K562 (cell line): Measurements from ENCODE around the gene SEMA3C. TPM values are rescaled to one million over a fixed set of nuclear protein-coding genes. Genes with fewer than 3 reads are reported as not detected.
A peak's percentile ranks its signal among the peaks of the same experiment; 100 is the strongest.

Experiments used
- ATAC-seq: fragments of 200-7000 bp; cut with Tn5 transposase; 3 replicates; pipeline ENCODE4 v1.9.1; 2020; ENCODE audit warnings: moderate library complexity
- BruUV-seq: library from RNA; stranded (reverse); fragments of 400-500 nt; replicated peaks from 2 replicates; lab custom pipeline; 2021; lab: Mats Ljungman, UMichigan
- CTCF ChIA-PET: fragments of 300-600 bp; formaldehyde crosslinking; extraction: SDS; loops from one replicate; lab custom pipeline; 2021; ENCODE audit warnings: low intra/inter-chr PET ratio; lab: Yijun Ruan, JAX
- POLR2A ChIA-PET: fragments of 300-600, 350-650 bp; sonication (Branson Sonifier 250); formaldehyde crosslinking; extraction: SDS; loops from one replicate; lab custom pipeline; 2021; ENCODE audit warnings: antibody characterized with exemption, inconsistent platforms; lab: Yijun Ruan, JAX
- DNase-seq, 4 experiments: peaks; one replicate each; pipeline versions ENCODE4 v3.0.0 to v3.0.0-alpha.2; 2011 to 2018; ENCODE audit warnings: low spot score in 3 of 4, mixed read lengths in 3 of 4; ENCODE audit errors: extremely low read depth in 1 of 4
- FAIRE-seq: peaks from 2 replicates; lab custom pipeline; 2011; peaks lifted over from hg19 to GRCh38; lab: Jason Lieb, UNC
- H2AFZ ChIP-seq: 2 replicates; pipeline ENCODE4 v1.6.0; 2011; ENCODE audit warnings: low read depth, low read length, control low read depth, inconsistent platforms
- H3K27ac ChIP-seq: fragments of 200-600 bp; 3 replicates; pipeline ENCODE4 v1.8.0; 2011; ENCODE audit warnings: low read depth, mild to moderate bottlenecking, control low read depth, inconsistent platforms, low read length, moderate library complexity, mixed read lengths; ENCODE audit errors: extremely low read depth
- H3K27me3 ChIP-seq, 2 experiments: fragments of 300-600 bp in 1 of 2; 2 replicates in 1 of 2; 3 replicates in 1 of 2; pipeline versions ENCODE4 v1.6.0 to v1.8.0; 2011; ENCODE audit warnings: inconsistent platforms in 2 of 2, low read length in 2 of 2, mild to moderate bottlenecking in 1 of 2, mixed read lengths in 1 of 2, moderate library complexity in 1 of 2; ENCODE audit not compliant: control insufficient read depth in 2 of 2, insufficient read depth in 2 of 2
- H3K36me3 ChIP-seq: fragments of 300-600 bp; 3 replicates; pipeline ENCODE4 v1.8.0; 2011; ENCODE audit warnings: mild to moderate bottlenecking, low read length, inconsistent platforms; ENCODE audit not compliant: control insufficient read depth, insufficient read depth
- H3K4me1 ChIP-seq, 2 experiments: fragments of 200-600 bp in 1 of 2; replicated peaks in 1 of 2; 2 replicates in 1 of 2; 3 replicates in 1 of 2; pipeline versions ENCODE4 v1.5.1 to v1.8.0; 2011; ENCODE audit warnings: inconsistent platforms in 2 of 2, low read length in 2 of 2, mild to moderate bottlenecking in 1 of 2, mixed read lengths in 1 of 2, moderate library complexity in 1 of 2; ENCODE audit not compliant: control insufficient read depth in 2 of 2, insufficient read depth in 2 of 2
- H3K4me2 ChIP-seq: 2 replicates; pipeline ENCODE4 v1.6.1; 2011; ENCODE audit warnings: low read length, control low read depth, inconsistent platforms, mixed read lengths; ENCODE audit not compliant: insufficient read depth
- H3K4me3 ChIP-seq: fragments of 200-600 bp; sonication (generic), shearing (Covaris generic); 2 replicates; pipeline ENCODE4 v1.5.1; 2016; ENCODE audit warnings: control low read depth, inconsistent platforms
- H3K79me2 ChIP-seq: fragments of 200-600 bp; 3 replicates; pipeline ENCODE4 v1.8.0; 2011; ENCODE audit warnings: low read length, inconsistent platforms; ENCODE audit not compliant: control insufficient read depth, insufficient read depth
- H3K9ac ChIP-seq, 2 experiments: 2 replicates each; pipeline versions ENCODE4 v1.6.0 to v1.6.1; 2011; ENCODE audit warnings: low read depth in 2 of 2, low read length in 2 of 2, control low read depth in 1 of 2, inconsistent platforms in 1 of 2, mild to moderate bottlenecking in 1 of 2, mixed read lengths in 1 of 2; ENCODE audit not compliant: insufficient read depth in 1 of 2
- H3K9me1 ChIP-seq: one replicate; pipeline ENCODE4 v1.6.0; 2011; ENCODE audit warnings: inconsistent platforms, mild to moderate bottlenecking, low read length, moderate library complexity; ENCODE audit not compliant: control insufficient read depth, insufficient read depth
- H3K9me3 ChIP-seq: replicated peaks from 2 replicates; pipeline ENCODE4 v1.5.1; 2011; ENCODE audit warnings: low read depth, low read length, inconsistent platforms; ENCODE audit not compliant: control insufficient read depth, insufficient read depth
- H4K20me1 ChIP-seq: replicated peaks from 2 replicates; pipeline ENCODE4 v1.6.1; 2011; ENCODE audit warnings: low read length, inconsistent platforms, mixed read lengths; ENCODE audit not compliant: control insufficient read depth, insufficient read depth
- WGBS: fragments of 100-300 bp; shearing (Covaris generic); methylation state at CpG from one replicate; pipeline ENCODE4 v1.1.6; 2016; ENCODE audit warnings: low coverage, mixed read lengths; ENCODE audit not compliant: insufficient coverage; ENCODE audit errors: missing lambda C conversion rate; 5-methylcytosine and 5-hydroxymethylcytosine counted together
- in situ Hi-C: fragments of 300-500 bp; cut with MboI; formaldehyde crosslinking; loops from 4 replicates; pipeline ENCODE4 v1.15.0; 2018; ENCODE audit warnings: inconsistent platforms, mixed read lengths
- intact Hi-C: fragments of 100-400 bp; cut with micrococcal nuclease; formaldehyde crosslinking; loops from 2 replicates; pipeline ENCODE4 v1.14.2; 2022
- polyA plus RNA-seq, 8 experiments: library from polyadenylated mRNA; depleted of rRNA in 4 of 8; stranded (reverse) in 5 of 8; unstranded in 3 of 8; fragments of >200 nt; fragmentation: Nextera tagmentation in 2 of 8; fragmentation: Illumina TruSeq in 1 of 8; extraction: Ambion mirVana in 2 of 8; extraction: Trizol in 1 of 8; gene quantifications; 2 replicates each; pipeline versions ENCODE4 v1.2.1 to v1.2.3, GENCODE V29; 2011 to 2014; ENCODE audit warnings: inconsistent platforms in 1 of 8, missing spikeins in 1 of 8
- total RNA-seq, 7 experiments: library from RNA; depleted of rRNA in 6 of 7; stranded (reverse); fragments of >200 nt in 6 of 7; fragmentation: Illumina TruSeq in 2 of 7; extraction: Trizol in 2 of 7; gene quantifications; 2 replicates each; pipeline versions ENCODE4 v1.2.1 to v1.2.3, GENCODE V29; 2011 to 2021; ENCODE audit warnings: low replicate concordance in 1 of 7
- TF ChIP-seq, protein P1 (sequence below): fragments of 450-650 bp; IDR thresholded peaks from 2 replicates; pipeline ENCODE4 v1.6.1; 2016; ENCODE audit warnings: antibody characterized with exemption
- TF ChIP-seq, protein P2 (sequence below), 2 experiments: fragments of 450-650 bp in 1 of 2; IDR thresholded peaks; 2 replicates each; pipeline ENCODE4 v1.6.1; 2011 to 2017; ENCODE audit warnings: low read depth in 2 of 2, antibody characterized with exemption in 1 of 2, borderline replicate concordance in 1 of 2, low read length in 1 of 2, mild to moderate bottlenecking in 1 of 2, mixed read lengths in 1 of 2; ENCODE audit not compliant: control insufficient read depth in 1 of 2

The SEMA3C gene
- total and polyA plus RNA-seq, 9 of the 15 experiments (the other 6 are each of a cell fraction or from before 2014, with no cell fraction given) = 0.04 to 0.36 (median 0.12) TPM; not detected in 3

DNA sequence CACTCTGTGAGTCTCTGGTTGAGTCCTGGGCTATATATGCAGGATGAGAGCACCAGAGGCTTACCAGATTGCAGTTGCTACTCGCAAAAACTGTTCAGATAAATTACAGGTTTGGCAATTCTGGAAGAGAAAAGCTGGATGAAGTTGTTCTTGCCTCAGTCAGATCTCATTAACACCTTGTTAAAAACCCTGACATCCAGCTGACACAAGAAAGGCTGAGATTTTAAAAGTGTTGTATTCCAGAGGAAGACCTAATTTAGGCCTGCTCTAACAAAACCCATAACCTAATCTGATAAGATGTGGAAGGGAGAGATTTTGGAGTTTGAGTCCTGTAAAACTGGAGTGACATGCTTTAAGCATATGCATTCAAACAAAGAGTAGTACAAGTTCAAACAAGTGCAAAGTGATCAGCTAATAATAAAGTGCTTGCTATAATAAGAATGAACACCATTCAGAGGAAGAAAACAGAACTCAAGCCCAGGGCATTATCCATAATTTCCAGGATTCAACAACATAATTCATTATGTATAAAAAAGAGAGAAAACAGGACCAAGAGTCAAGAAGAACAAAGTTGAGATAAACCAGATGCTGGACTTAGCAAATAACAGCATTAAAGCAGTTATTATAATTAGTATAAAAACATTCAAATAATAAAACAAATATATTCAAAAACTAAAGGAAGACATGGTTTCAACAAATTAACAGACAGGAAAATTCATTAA lies 144.9 kb downstream of the SEMA3C start:
- Histone ChIP-seq H3K4me3 (no peak overlapping the region), H3K79me2 (no peaks in the 10 kb centered on the region), H3K9me1 (no peaks in the 10 kb centered on the region), H3K27me3 (no peaks in the 10 kb centered on the region), H4K20me1 (no peaks in the 10 kb centered on the region), H2AFZ (no peak overlapping the region), H3K9me3 (no peaks in the 10 kb centered on the region), H3K4me1 (no peaks in the 10 kb centered on the region), H3K27ac (no peak overlapping the region), H3K36me3 (no peaks in the 10 kb centered on the region), H3K4me2 (no peak overlapping the region), H3K9ac (no peak overlapping the region)
- in situ Hi-C loops (no loop called here), intact Hi-C loops (no loop called here)
- CTCF ChIA-PET = no interaction called here
- BruUV-seq = no TSS peak
- FAIRE-seq (peak; percentile 23), ATAC-seq (no peak), DNase-seq (no peak)
- TF ChIP-seq, protein P1, sequence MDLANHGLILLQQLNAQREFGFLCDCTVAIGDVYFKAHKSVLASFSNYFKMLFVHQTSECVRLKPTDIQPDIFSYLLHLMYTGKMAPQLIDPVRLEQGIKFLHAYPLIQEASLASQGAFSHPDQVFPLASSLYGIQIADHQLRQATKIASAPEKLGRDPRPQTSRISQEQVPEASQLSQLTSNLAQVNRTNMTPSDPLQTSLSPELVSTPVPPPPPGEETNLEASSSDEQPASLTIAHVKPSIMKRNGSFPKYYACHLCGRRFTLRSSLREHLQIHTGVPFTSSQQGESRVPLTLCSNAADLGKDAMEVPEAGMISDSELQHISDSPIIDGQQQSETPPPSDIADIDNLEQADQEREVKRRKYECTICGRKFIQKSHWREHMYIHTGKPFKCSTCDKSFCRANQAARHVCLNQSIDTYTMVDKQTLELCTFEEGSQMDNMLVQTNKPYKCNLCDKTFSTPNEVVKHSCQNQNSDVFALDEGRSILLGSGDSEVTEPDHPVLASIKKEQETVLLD = no peak
- TF ChIP-seq, protein P2, sequence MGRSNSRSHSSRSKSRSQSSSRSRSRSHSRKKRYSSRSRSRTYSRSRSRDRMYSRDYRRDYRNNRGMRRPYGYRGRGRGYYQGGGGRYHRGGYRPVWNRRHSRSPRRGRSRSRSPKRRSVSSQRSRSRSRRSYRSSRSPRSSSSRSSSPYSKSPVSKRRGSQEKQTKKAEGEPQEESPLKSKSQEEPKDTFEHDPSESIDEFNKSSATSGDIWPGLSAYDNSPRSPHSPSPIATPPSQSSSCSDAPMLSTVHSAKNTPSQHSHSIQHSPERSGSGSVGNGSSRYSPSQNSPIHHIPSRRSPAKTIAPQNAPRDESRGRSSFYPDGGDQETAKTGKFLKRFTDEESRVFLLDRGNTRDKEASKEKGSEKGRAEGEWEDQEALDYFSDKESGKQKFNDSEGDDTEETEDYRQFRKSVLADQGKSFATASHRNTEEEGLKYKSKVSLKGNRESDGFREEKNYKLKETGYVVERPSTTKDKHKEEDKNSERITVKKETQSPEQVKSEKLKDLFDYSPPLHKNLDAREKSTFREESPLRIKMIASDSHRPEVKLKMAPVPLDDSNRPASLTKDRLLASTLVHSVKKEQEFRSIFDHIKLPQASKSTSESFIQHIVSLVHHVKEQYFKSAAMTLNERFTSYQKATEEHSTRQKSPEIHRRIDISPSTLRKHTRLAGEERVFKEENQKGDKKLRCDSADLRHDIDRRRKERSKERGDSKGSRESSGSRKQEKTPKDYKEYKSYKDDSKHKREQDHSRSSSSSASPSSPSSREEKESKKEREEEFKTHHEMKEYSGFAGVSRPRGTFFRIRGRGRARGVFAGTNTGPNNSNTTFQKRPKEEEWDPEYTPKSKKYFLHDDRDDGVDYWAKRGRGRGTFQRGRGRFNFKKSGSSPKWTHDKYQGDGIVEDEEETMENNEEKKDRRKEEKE (IDR thresholded peaks at IDR 0.05; ENCODE audit: borderline replicate concordance in 1 of 2, control insufficient read depth in 1 of 2, low read depth in 2 of 2, low read length in 1 of 2) = no peak
- POLR2A ChIA-PET = no interaction called here
- 10% methylated on average over 1 of the region's 1 CpG for WGBS
